H1 (cell line): Measurements from ENCODE around the gene SRGAP3. TPM values are rescaled to one million over a fixed set of nuclear protein-coding genes. Genes with fewer than 3 reads are reported as not detected.

Experiments
- CHD1 ChIP-seq: IDR thresholded peaks from 2 replicates; pipeline ENCODE4 v1.6.1; 2012; ENCODE audit warnings: low read depth, low read length, improper control_type of control experiment
- CREB1 ChIP-seq: IDR thresholded peaks from 2 replicates; pipeline ENCODE4 v1.6.1; 2012; ENCODE audit warnings: inconsistent platforms
- KDM5A ChIP-seq: fragments of 200-600 bp; IDR thresholded peaks from 2 replicates; pipeline ENCODE4 v1.7.1; 2012; ENCODE audit warnings: mild to moderate bottlenecking, low read length, inconsistent platforms, mixed read lengths
- SIN3A ChIP-seq, 2 experiments: IDR thresholded peaks in 1 of 2; conservative IDR thresholded peaks in 1 of 2; 2 replicates each; pipeline ENCODE4 v1.6.1; 2011 to 2012; ENCODE audit warnings: low read length in 2 of 2, improper control_type of control experiment in 1 of 2, low read depth in 1 of 2, mild to moderate bottlenecking in 1 of 2
- SP1 ChIP-seq: IDR thresholded peaks from 2 replicates; pipeline ENCODE4 v1.6.1; 2011; ENCODE audit warnings: low read depth, low read length
- polyA plus RNA-seq, 7 experiments: library from polyadenylated mRNA; depleted of rRNA in 3 of 7; stranded (reverse) in 5 of 7; unstranded in 2 of 7; fragments of >200 nt in 5 of 7; fragments of 200-250 nt in 2 of 7; gene quantifications; 1 replicate in 5 of 7; 2 replicates in 1 of 7; 4 replicates in 1 of 7; pipeline versions ENCODE4 v1.2.1 to v1.2.3, GENCODE V29; 2011 to 2013; ENCODE audit warnings: missing spikeins in 2 of 7, mixed read lengths in 2 of 7
- total RNA-seq: library from RNA; stranded (reverse); fragmentation: NEBNext Ultra II Directional; extraction: Animal tissue kit (Norgen Biotek cat#: 25700); gene quantifications from 2 replicates; pipeline ENCODE4 v1.2.1, GENCODE V29; 2021

Gene SRGAP3
- total and polyA plus RNA-seq, 2 of the 8 experiments (the other 6 are each of a cell fraction or from before 2014, with no cell fraction given), result 5.8 to 11.4 TPM

- TF ChIP-seq KDM5A, result no peak
- TF ChIP-seq SIN3A (conservative IDR thresholded peaks at IDR 0.05 in 1 of 2, IDR thresholded peaks at IDR 0.05 in 1 of 2; ENCODE audit: low read depth in 1 of 2, low read length in 2 of 2), result no peak
- TF ChIP-seq SP1, result no peak
- no peak for TF ChIP-seq CHD1
- no peak for TF ChIP-seq CREB1
These were observed 265.9 kb downstream of the SRGAP3 start (continued) for GRCh38 chr3:8983591-8983990.
